ENCODE data around the gene IFFO2. TPM values are rescaled to one million over a fixed set of nuclear protein-coding genes. Genes with fewer than 3 reads are reported as not detected.
"Not testable (repeated sequence)": the region's sequence is repeated elsewhere in the genome, so short reads cannot be mapped to it uniquely, and the experiment has no call there.

The IFFO2 gene
- total and polyA plus RNA-seq, 2 donors (not counting 3 experiments of a cell fraction or from before 2014, with no cell fraction given) = 31.1 to 31.3 TPM

DNA sequence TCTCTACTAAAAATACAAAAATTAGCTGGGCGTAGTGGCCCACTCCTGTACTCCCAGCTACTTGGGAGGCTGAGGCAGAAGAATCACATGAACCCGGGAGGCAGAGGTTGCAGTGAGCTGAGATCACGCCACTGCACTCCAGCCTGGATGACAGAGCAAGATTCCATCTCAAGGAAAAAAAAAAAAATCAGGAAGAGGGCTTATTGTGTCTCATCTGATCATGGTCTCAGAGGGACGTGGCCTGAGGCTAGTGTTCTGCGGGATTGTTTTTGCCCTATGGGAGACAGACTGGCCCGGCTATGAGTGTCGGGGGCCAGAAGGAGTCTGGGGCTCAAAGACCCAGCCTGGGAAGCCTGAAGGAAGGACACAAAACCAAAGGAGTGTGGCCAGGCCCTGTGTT, 64.6 kb downstream of the IFFO2 start:
- FAIRE-seq; intact Hi-C loops (cut with micrococcal nuclease); H3K36me3 ChIP-seq (ENCODE audit: control insufficient read depth in 2 of 2, extremely low read depth in 1 of 2, insufficient read depth in 2 of 2, low read length in 2 of 2); H3K79me2 ChIP-seq (ENCODE audit: control insufficient read depth, insufficient read depth, low read length); H3K27ac ChIP-seq (ENCODE audit: insufficient read depth, low read depth, low read length); dilution Hi-C loops (cut with MboI; ENCODE audit: extremely low pct_ligation_motif_present, low sequenced_read_pairs); DNase-seq (ENCODE audit: low read depth, low spot score); POLR2A ChIA-PET; H3K9me1 ChIP-seq (replicated peaks; ENCODE audit: control insufficient read depth, extremely low read depth, insufficient read depth, low read length); H3K4me3 ChIP-seq (replicated peaks in 1 of 3; ENCODE audit: insufficient read depth in 1 of 3, low read depth in 1 of 3, low read length in 3 of 3); BruUV-seq (replicated peaks); H3K4me2 ChIP-seq (ENCODE audit: insufficient read depth, low read length); H4K20me1 ChIP-seq (replicated peaks; ENCODE audit: control insufficient read depth, extremely low read depth, insufficient read depth, low read length); H2AFZ ChIP-seq (ENCODE audit: low read depth, low read length); H3K4me1 ChIP-seq (ENCODE audit: control insufficient read depth, extremely low read depth, insufficient read depth, low read length); H3K9ac ChIP-seq (replicated peaks; ENCODE audit: extremely low read depth, insufficient read depth, low read length); H3K9me3 ChIP-seq (replicated peaks; ENCODE audit: control insufficient read depth, insufficient read depth, low read length); H3K27me3 ChIP-seq (ENCODE audit: control insufficient read depth in 2 of 2, insufficient read depth in 2 of 2, low read length in 2 of 2): not testable (repeated sequence)
- CTCF ChIA-PET = interaction anchor here (1.1 kb wide), 1 partner anchor 22 kb away, joined by 5 read pairs; no protein-coding TSS in a partner anchor

- H3K36me3 ChIP-seq (ENCODE audit: control insufficient read depth in 2 of 2, extremely low read depth in 1 of 2, insufficient read depth in 2 of 2, low read length in 2 of 2) = no peaks in the 10 kb centered on the region
- dilution Hi-C loops (cut with MboI; ENCODE audit: extremely low pct_ligation_motif_present, low sequenced_read_pairs) = no loop called here
- BruUV-seq (replicated peaks) = no TSS peak
- no peak overlapping the region for H3K4me3 ChIP-seq (replicated peaks in 1 of 3; ENCODE audit: insufficient read depth in 1 of 3, low read depth in 1 of 3, low read length in 3 of 3)
- H4K20me1 ChIP-seq (replicated peaks; ENCODE audit: control insufficient read depth, extremely low read depth, insufficient read depth, low read length) = no peaks in the 10 kb centered on the region
- H2AFZ ChIP-seq (ENCODE audit: low read depth, low read length) = no peak overlapping the region
- DNase-seq (ENCODE audit: low read depth, low spot score) = no peak
- H3K27me3 ChIP-seq (ENCODE audit: control insufficient read depth in 2 of 2, insufficient read depth in 2 of 2, low read length in 2 of 2) = no peaks in the 10 kb centered on the region
- H3K9me1 ChIP-seq (replicated peaks; ENCODE audit: control insufficient read depth, extremely low read depth, insufficient read depth, low read length) = no peaks in the 10 kb centered on the region
- no peaks in the 10 kb centered on the region for H3K9me3 ChIP-seq (replicated peaks; ENCODE audit: control insufficient read depth, insufficient read depth, low read length)
- CTCF ChIA-PET = interaction anchor here (1.1 kb wide), 1 partner anchor 22 kb away, joined by 5 read pairs; no protein-coding TSS in a partner anchor
- intact Hi-C loops (cut with micrococcal nuclease) = no loop called here
- POLR2A ChIA-PET = no interaction called here
- H3K4me1 ChIP-seq (ENCODE audit: control insufficient read depth, extremely low read depth, insufficient read depth, low read length) = no peaks in the 10 kb centered on the region
- no peaks in the 10 kb centered on the region for H3K79me2 ChIP-seq (ENCODE audit: control insufficient read depth, insufficient read depth, low read length)
- H3K27ac ChIP-seq (ENCODE audit: insufficient read depth, low read depth, low read length) = no peak overlapping the region
- H3K9ac ChIP-seq (replicated peaks; ENCODE audit: extremely low read depth, insufficient read depth, low read length) = no peak overlapping the region
- no peak for FAIRE-seq
- no peak overlapping the region for H3K4me2 ChIP-seq (ENCODE audit: insufficient read depth, low read length)
- TF ChIP-seq MYC (IDR thresholded peaks at IDR 0.05; ENCODE audit: low read depth, low read length) = no peak
- no peak for TF ChIP-seq GATA2 (IDR thresholded peaks at IDR 0.05; ENCODE audit: insufficient read depth, insufficient read length, low read depth, low read length)
- TF ChIP-seq POLR2AphosphoS5 (IDR thresholded peaks at IDR 0.05; ENCODE audit: insufficient read depth, low read depth, low read length) = no peak
- no peak for TF ChIP-seq FOS (IDR thresholded peaks at IDR 0.05; ENCODE audit: borderline replicate concordance, insufficient read depth, low read length)
Measured at GRCh38 chr1:18891426-18891780, 65.1 kb downstream of the IFFO2 start.
